PC-3 (cell line): Measurements from ENCODE around the gene PKNOX2. TPM values are rescaled to one million over a fixed set of nuclear protein-coding genes. Genes with fewer than 3 reads are reported as not detected.

Experiments
- ATAC-seq: fragments of 200-7000 bp; cut with Tn5 transposase; 2 replicates; pipeline ENCODE4 v1.9.1; 2020; ENCODE audit warnings: mild to moderate bottlenecking, moderate library complexity
- BruUV-seq: library from RNA; stranded (reverse); fragments of 400-500 nt; replicated peaks from 2 replicates; lab custom pipeline; 2021; lab: Mats Ljungman, UMichigan
- CTCF ChIA-PET: fragments of 300-600 bp; sonication (Branson Sonifier 250); formaldehyde crosslinking; loops from one replicate; lab custom pipeline; 2022; ENCODE audit warnings: antibody characterized with exemption; lab: Charles Lee
- POLR2A ChIA-PET: fragments of 300-600 bp; sonication (Branson Sonifier 250); formaldehyde crosslinking; loops from one replicate; lab custom pipeline; 2022; ENCODE audit warnings: antibody characterized with exemption; ENCODE audit not compliant: unreplicated experiment; lab: Charles Lee
- DNase-seq: peaks from one replicate; pipeline ENCODE4 v3.0.0-alpha.2; 2015
- H2AFZ ChIP-seq: fragments of 300-600 bp; sonication (generic); 2 replicates; pipeline ENCODE4 v1.6.0; 2016; ENCODE audit warnings: antibody characterized with exemption, low read length
- H3F3A ChIP-seq: fragments of 300-600 bp; sonication (generic); one replicate; pipeline ENCODE4 v1.6.0; 2017; ENCODE audit warnings: antibody characterized with exemption, low read length, control low read depth, mild to moderate bottlenecking; ENCODE audit not compliant: unreplicated experiment
- H3K27ac ChIP-seq: fragments of 300-600 bp; sonication (generic); 2 replicates; pipeline ENCODE4 v1.5.1; 2016; ENCODE audit warnings: mild to moderate bottlenecking, low read length
- H3K27me3 ChIP-seq: fragments of 300-600 bp; sonication (generic); 2 replicates; pipeline ENCODE4 v1.6.1; 2016; ENCODE audit warnings: low read length, mixed read lengths
- H3K36me3 ChIP-seq: fragments of 300-600 bp; sonication (generic); 2 replicates; pipeline ENCODE4 v1.6.1; 2016; ENCODE audit warnings: low read depth, mixed run types, low read length, mixed read lengths
- H3K4me1 ChIP-seq: fragments of 300-600 bp; sonication (generic); 2 replicates; pipeline ENCODE4 v1.5.1; 2016; ENCODE audit warnings: low read length; ENCODE audit not compliant: insufficient read depth
- H3K4me2 ChIP-seq: fragments of 300-600 bp; sonication (generic); 2 replicates; pipeline ENCODE4 v1.6.0; 2016; ENCODE audit warnings: low read length
- H3K4me3 ChIP-seq: fragments of 300-600 bp; sonication (generic); 2 replicates; pipeline ENCODE4 v1.5.1; 2016; ENCODE audit warnings: mild to moderate bottlenecking, low read length, mixed read lengths
- H3K79me2 ChIP-seq: fragments of 300-600 bp; sonication (generic); 2 replicates; pipeline ENCODE4 v1.6.1; 2017; ENCODE audit warnings: low read length, mixed read lengths
- H3K9ac ChIP-seq: fragments of 300-600 bp; sonication (generic); 2 replicates; pipeline ENCODE4 v1.6.0; 2016; ENCODE audit warnings: mild to moderate bottlenecking, low read length
- H3K9me2 ChIP-seq: fragments of 300-600 bp; sonication (generic); replicated peaks from 2 replicates; pipeline ENCODE4 v1.6.1; 2016; ENCODE audit warnings: mixed run types, low read length, mixed read lengths
- H3K9me3 ChIP-seq: fragments of 300-600 bp; sonication (generic); 2 replicates; pipeline ENCODE4 v1.6.1; 2016; ENCODE audit warnings: low read length, mixed read lengths
- H4K20me1 ChIP-seq: fragments of 300-600 bp; sonication (generic); 2 replicates; pipeline ENCODE4 v1.6.1; 2016; ENCODE audit warnings: low read length, mixed read lengths
- CTCF ChIP-seq: fragments of 300-600 bp; sonication (generic); conservative IDR thresholded peaks from 2 replicates; pipeline ENCODE4 v1.5.1; 2017; ENCODE audit warnings: antibody characterized with exemption, low read depth, mild to moderate bottlenecking, low read length
- EZH2 ChIP-seq: fragments of 300-600 bp; sonication (generic); IDR thresholded peaks from one replicate; pipeline ENCODE4 v1.6.1; 2017; ENCODE audit warnings: antibody characterized with exemption, mild to moderate bottlenecking, low read length; ENCODE audit not compliant: unreplicated experiment
- EZH2phosphoT487 ChIP-seq: fragments of 300-600 bp; sonication (generic); IDR thresholded peaks from 2 replicates; pipeline ENCODE4 v1.6.1; 2018; ENCODE audit warnings: mild to moderate bottlenecking, antibody characterized with exemption, low read length, borderline replicate concordance
- intact Hi-C: fragments of 100-400 bp; cut with micrococcal nuclease; formaldehyde crosslinking; loops from 2 replicates; pipeline ENCODE4 v1.9.0; 2023
- total RNA-seq: library from RNA; depleted of rRNA; stranded (reverse); fragments of >200 nt; gene quantifications from 2 replicates; pipeline ENCODE4 v1.2.3, GENCODE V29; 2014

The PKNOX2 gene
- total RNA-seq, 1 experiment from 2014 or later, result not detected

- DNase-seq (no peak), ATAC-seq (no peak)
- no peaks in the 10 kb centered on the region for H3K9me3 ChIP-seq
- TF ChIP-seq EZH2phosphoT487, result no peak
- TF ChIP-seq EZH2, result no peak
- TF ChIP-seq CTCF, result no peak
- H3K27ac ChIP-seq, result no peak overlapping the region
- no peaks in the 10 kb centered on the region for H3K36me3 ChIP-seq
- H3K4me1 ChIP-seq, result no peaks in the 10 kb centered on the region
- H3K4me2 ChIP-seq, result no peak overlapping the region
- no peaks in the 10 kb centered on the region for H3K79me2 ChIP-seq
- peaks cover 75% of the 10 kb centered on the region for H3K27me3 ChIP-seq
- POLR2A ChIA-PET, result no interaction called here
- H3K4me3 ChIP-seq, result no peak overlapping the region
- CTCF ChIA-PET, result no interaction called here
- H4K20me1 ChIP-seq, result no peaks in the 10 kb centered on the region
- no peak overlapping the region for H2AFZ ChIP-seq
- H3K9ac ChIP-seq, result no peak overlapping the region
- no TSS peak for BruUV-seq
- intact Hi-C loops, result no loop called here
- no peaks in the 10 kb centered on the region for H3K9me2 ChIP-seq
- no peaks in the 10 kb centered on the region for H3F3A ChIP-seq
Observed at GRCh38 chr11:125253795-125254525, 89.4 kb downstream of the PKNOX2 start.

GRCh38 chr11:125256541-125257189 lies 92.1 kb downstream of the PKNOX2 start:
- no peaks in the 10 kb centered on the region for H3K4me1 ChIP-seq
- POLR2A ChIA-PET, result no interaction called here
- H4K20me1 ChIP-seq, result no peaks in the 10 kb centered on the region
- no TSS peak for BruUV-seq
- H3K36me3 ChIP-seq, result no peaks in the 10 kb centered on the region
- no peak overlapping the region for H2AFZ ChIP-seq
- no peak overlapping the region for H3K4me2 ChIP-seq
- no peaks in the 10 kb centered on the region for H3K9me2 ChIP-seq
- no peaks in the 10 kb centered on the region for H3K9me3 ChIP-seq
- H3K27ac ChIP-seq, result no peak overlapping the region
- CTCF ChIA-PET, result no interaction called here
- intact Hi-C loops, result no loop called here
- DNase-seq (no peak), ATAC-seq (no peak)
- no peaks in the 10 kb centered on the region for H3K79me2 ChIP-seq
- H3F3A ChIP-seq, result no peaks in the 10 kb centered on the region
- TF ChIP-seq CTCF (no peak), EZH2 (no peak), EZH2phosphoT487 (no peak)
- peaks cover 89% of the 10 kb centered on the region for H3K27me3 ChIP-seq
- H3K4me3 ChIP-seq, result no peak overlapping the region
- no peak overlapping the region for H3K9ac ChIP-seq

GRCh38 chr11:125257190-125257579 lies 92.6 kb downstream of the PKNOX2 start:
- H3K9ac ChIP-seq, result no peak overlapping the region

More at GRCh38 chr11:125257190-125257579, 92.6 kb downstream of the PKNOX2 start:
- ATAC-seq, result no peak
- TF ChIP-seq CTCF, result peak; percentile 32; the same call in 1 of the 2 replicates
- no peak for TF ChIP-seq EZH2phosphoT487
- no peak for TF ChIP-seq EZH2
- Histone ChIP-seq H4K20me1 (no peaks in the 10 kb centered on the region), H3K4me1 (no peaks in the 10 kb centered on the region), H3K9me2 (no peaks in the 10 kb centered on the region), H3K9me3 (no peaks in the 10 kb centered on the region), H3K79me2 (no peaks in the 10 kb centered on the region), H3K4me2 (no peak overlapping the region), H3K4me3 (no peak overlapping the region), H3K36me3 (no peaks in the 10 kb centered on the region), H2AFZ (no peak overlapping the region), H3K27ac (no peak overlapping the region), H3F3A (no peaks in the 10 kb centered on the region), H3K27me3 (peaks cover 90% of the 10 kb centered on the region)
- ChIA-PET POLR2A (no interaction called here), CTCF (no interaction called here)
- BruUV-seq, result no TSS peak
- DNase-seq, result peak; percentile 16
- intact Hi-C loops, result no loop called here
